Stimulated activated naive CD4-positive, alpha-beta T cell treated with Interleukin-2 at 50 U/mL for 16 hours (primary cell): Measurements from ENCODE around the gene DLEC1.
A peak's percentile ranks its signal among the peaks of the same experiment; 100 is the strongest.

Experiments used
- DNase-seq: peaks from one replicate; lab custom pipeline; 2025; lab: John Stamatoyannopoulos, UW

The DLEC1 gene

DNA sequence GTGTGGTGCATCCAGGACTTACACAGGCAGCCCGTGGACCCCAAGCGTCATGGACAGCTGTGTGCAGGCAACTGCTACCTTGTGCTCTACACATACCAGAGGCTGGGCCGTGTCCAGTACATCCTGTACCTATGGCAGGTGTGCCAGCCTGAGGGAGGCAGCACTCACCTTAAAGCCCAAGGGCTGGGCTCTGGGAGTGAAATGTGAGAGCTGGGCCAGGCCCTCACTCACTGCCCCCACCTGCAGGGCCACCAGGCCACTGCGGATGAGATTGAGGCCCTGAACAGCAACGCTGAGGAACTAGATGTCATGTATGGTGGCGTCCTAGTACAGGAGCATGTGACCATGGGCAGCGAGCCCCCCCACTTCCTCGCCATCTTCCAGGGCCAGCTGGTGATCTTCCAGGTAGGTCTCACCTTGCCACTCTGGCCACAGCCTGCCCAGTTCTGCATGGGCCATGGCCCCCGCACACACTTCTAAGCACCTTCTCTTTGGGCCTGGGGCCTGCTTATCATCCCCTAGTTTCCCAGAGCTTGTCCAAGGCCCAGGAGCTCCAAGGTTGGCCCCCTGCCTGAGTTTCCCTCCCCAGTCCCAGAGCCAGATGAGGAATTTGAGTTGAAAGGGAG is 37.4 kb upstream of the DLEC1 start:
- no peak for DNase-seq

GRCh38 chr3:38002291-38002876 is 36.6 kb upstream of the DLEC1 start:
- no peak for DNase-seq

- no peak for DNase-seq
Measured at GRCh38 chr3:38002940-38003339, 36.1 kb upstream of the DLEC1 start.

GRCh38 chr3:38003371-38003816 is 35.6 kb upstream of the DLEC1 start:
- DNase-seq, result peak; percentile 44

DNA sequence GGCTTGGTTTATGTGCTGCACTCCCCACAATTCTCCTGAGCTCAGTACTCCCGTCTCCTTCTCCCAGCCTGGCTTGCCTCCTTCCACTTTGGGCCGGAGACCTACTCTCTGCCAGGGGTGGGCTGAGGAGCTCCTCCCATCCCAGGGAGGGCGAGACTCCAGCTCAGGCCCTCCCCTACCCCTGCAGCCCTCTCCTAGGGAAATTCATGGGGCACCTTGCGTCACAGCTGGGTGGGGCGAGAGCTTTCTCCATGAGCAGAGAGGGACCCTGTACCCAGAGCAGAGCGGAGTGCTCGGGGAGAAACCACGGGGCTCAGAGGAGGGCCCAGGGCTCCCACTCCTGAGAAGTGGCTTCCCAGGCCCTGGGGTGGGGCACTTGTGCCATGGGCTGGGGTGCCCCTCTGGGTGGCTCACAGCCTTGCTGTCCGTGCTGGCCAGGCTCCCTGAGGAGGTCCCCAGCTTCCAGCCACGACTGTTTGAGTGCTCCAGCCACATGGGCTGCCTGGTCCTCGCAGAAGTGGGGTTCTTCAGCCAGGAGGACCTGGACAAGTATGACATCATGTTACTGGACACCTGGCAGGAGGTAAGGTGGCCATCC is 35.1 kb upstream of the DLEC1 start:
- no peak for DNase-seq

GRCh38 chr3:38004415-38005075 is 34.5 kb upstream of the DLEC1 start:
- peak; percentile 41 for DNase-seq

DNA sequence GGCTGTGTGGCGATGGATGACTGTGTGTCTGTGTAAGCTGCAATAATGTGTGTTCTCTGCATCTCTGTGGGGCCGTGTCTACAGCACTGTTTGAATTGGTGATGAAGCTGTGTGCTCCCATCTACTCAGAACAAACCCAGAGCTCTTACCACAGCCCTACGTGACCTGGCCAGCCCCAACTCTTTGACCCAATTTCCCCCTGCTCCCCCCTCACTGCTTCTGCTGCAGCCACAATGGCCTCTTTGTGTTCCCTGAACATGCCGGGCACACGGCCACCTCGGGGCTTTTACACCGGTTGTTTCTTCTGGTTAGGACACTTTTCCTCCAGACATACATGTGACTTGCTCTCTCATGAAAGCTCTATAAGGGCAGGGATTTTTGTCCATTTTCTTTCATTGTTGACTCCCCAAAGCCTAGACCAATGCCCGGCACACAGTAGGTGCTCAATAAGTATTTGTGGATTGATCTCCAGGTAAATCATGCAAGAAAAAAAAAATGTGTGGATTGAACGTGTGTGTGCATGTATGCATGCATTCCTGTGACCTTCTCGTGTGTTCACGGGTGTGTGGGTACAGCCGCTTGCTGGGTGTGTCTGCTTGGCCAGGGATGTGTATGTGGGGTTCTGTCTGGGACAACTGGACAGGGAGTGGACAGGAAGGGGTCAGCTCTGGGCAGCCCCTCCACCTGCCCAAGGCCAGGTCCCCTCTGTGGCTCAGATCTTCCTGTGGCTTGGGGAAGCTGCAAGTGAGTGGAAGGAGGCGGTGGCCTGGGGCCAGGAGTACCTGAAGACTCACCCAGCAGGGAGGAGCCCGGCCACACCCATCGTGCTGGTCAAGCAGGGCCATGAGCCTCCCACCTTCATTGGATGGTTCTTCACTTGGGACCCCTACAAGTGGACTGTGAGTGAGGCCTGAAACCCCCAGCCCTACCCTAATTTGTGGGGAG is 33.7 kb upstream of the DLEC1 start:
- no peak for DNase-seq

- no peak for DNase-seq
Measured at GRCh38 chr3:38006031-38006430, 33.0 kb upstream of the DLEC1 start.

- no peak for DNase-seq
Measured at GRCh38 chr3:38006445-38006995, 32.5 kb upstream of the DLEC1 start.

GRCh38 chr3:38007754-38008090 is 31.3 kb upstream of the DLEC1 start:
- no peak for DNase-seq

DNA sequence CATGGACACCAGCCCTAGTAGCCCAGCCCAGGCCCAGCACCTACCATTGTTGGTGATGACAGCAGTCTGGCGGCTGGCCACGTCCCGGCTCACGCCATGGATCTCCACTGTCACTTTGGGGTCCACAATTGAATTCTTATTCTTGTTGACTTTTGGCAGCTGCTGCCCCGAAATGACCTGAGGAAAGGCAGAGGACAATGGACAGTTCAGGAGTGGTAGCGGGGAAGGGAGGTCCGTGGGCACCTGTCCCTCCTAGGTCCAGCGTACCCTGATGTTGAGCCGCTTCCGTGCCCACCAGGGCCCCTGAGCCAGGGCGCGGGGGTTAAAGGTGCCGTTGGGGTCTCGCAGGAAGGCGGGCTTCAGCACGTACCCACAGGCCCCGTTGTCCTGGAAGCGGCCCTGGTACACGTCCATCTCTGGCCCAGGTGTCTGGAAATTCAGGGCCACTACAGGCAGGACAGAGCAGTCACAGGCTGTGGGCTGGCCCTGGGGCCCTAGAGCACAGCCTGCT is 30.8 kb upstream of the DLEC1 start:
- no peak for DNase-seq

DNA sequence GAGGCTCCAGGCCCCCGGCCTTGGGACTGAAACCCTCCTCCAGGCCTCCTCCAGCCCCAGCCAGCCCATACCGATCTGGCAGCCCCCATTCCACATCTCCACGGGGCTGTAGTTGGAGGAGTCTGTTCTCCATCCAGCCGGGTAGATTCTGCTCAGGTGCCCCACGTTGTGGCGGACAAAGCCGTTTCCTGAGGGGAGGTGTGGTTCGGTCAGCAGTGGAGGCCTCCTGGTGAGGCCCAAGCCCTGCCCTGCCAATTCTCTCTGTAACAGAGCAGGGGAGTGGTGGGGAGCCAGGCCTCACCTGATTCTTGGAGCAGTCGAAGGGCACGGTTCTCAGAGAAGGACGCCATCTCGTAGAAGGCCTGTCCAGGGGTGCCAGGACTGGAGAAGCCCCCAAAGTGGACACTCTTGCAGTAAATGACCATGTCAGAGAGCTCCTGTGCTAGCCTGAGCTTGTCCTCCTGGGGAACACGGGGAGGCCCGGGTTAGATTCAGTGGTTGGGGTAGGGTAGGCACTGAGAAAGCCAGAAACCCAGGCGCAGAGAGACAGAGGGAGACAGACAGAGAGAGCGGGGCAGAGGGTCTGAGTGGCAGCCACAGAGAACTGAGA is 29.9 kb upstream of the DLEC1 start:
- DNase-seq, result no peak

GRCh38 chr3:38009807-38010591 is 29.0 kb upstream of the DLEC1 start:
- no peak for DNase-seq

GRCh38 chr3:38011111-38011510 is 27.9 kb upstream of the DLEC1 start:
- no peak for DNase-seq

GRCh38 chr3:38015485-38015884 is 23.5 kb upstream of the DLEC1 start:
- DNase-seq, result no peak

DNA sequence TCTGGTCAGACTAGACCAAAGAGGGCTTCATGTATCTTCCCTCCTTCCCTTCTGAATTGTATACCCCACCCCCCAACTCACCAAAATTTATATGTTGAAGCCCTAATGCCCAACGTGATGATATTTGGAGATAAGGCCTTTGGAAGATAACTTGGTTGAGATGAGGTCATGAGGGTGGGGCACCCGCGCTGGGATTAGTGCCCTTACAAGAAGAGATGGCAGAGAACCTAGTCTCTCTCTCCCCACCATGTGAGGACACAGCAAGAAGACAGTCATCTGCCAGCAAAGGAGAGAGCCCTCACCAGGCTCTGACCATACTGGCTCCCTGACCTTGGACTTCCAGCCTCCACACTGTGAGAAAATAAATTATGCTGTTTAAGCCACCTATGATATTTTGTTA is 23.0 kb upstream of the DLEC1 start:
- DNase-seq, result no peak

DNA sequence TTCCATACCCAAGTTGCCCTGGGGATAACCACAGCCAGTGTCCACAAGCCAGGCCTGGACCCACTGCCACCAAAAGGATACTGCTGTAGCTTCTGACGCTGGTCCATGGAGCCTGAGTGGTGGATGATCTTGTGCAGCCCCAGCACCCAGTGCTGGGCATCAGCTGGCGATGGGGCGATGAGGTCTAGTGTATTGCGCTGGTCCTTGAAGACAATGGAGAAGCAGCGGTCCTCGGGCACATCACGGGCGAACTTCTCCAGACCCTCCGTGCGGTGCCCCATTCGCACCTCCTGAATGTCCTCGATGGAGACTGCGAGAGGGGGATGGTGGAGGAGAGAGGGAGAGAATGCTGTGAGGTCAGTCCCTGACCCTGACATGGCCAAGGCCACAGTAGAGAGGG is 22.6 kb upstream of the DLEC1 start:
- no peak for DNase-seq

DNA sequence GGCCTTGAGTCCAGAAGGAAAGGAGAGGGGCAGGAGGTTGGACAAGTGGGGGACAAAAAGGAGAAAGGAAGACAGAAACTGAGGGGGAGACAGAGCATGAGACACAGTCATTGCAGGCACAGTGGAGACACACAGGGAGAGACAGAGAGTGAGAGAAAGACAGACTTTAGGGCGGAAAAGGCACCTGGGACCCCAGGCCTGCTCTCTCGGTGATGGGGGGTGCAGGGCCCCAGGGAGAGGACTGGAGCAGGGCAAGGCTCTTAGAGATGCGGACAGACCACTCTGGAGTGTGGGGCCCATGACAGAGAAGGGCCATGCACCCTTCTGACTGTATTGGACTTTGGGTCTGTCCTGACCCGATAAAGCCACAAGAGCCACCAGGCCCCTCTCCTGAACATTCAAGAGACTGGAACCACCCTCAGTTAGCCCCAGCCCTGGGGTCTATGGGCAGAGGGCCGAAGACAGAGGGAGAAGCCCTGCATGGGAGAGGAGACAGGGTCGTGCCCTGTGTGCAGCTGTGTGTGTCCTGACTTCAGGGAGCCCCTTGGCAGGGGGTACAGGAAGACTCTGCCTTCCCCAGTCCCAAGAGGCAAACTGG is 22.1 kb upstream of the DLEC1 start:
- DNase-seq, result no peak

DNA sequence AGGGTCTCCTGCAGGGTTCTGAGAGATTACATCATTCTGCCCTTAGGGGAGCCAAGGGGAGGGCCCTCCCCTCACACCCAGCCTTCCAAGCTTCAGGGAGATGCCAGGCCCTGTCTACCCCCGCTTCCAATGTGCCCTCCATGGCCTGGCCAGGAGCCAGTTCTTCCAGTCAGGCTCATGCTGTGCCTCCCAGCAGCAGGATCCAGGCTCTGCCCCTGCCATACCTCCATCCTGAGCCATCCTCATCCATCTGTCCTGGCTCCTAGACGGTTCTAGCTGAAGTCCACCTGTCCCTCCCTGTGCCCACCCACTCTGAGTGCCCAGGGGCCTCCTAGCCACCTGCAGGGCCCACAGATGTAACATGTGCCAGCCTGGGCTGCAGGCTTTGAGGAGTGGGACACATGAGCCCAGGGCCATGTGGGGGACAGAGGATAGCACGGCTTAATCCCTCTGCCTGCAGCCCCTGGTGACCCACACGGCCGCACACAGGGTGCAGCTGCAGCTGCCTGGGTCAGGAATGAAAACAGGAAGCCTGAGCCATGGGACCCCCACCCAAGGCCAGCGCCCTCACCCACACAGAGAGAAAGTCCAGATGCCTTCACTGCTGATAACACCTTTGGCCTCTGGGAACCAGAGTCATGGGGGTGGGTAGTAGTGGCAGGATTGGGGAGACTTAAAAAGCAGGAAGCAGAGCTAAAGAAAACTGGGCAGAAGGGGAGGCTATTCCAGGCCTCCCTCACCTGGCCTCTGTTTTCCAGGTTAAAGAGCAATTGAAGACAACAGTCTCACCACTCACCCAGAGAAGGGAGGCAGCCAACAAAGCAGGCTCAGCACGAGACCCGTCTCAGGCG is 21.3 kb upstream of the DLEC1 start:
- DNase-seq, result no peak
